Suprapubic skin (tissue), 3 donors: ENCODE measurements around the gene ASTN2.

Source experiments
- CTCF ChIP-seq, 2 donors: fragments of 200-600 bp in 1 of 2; fragments of 450-650 bp in 1 of 2; sonication (generic) in 1 of 2; IDR thresholded peaks; one replicate each; pipeline ENCODE4 v1.5.1; 2016 to 2019; ENCODE audit warnings: antibody characterized with exemption in 2 of 2, mild to moderate bottlenecking in 1 of 2, moderate library complexity in 1 of 2
- EP300 ChIP-seq: sonication (generic); formaldehyde crosslinking; IDR thresholded peaks from one replicate; pipeline ENCODE4 v1.6.1; 2017; ENCODE audit warnings: antibody characterized with exemption
- POLR2A ChIP-seq, 2 donors: fragments of 450-650 bp; IDR thresholded peaks; one replicate each; pipeline ENCODE4 v1.6.1; 2017; ENCODE audit warnings: antibody characterized with exemption in 2 of 2, mild to moderate bottlenecking in 2 of 2, moderate library complexity in 2 of 2

DNA sequence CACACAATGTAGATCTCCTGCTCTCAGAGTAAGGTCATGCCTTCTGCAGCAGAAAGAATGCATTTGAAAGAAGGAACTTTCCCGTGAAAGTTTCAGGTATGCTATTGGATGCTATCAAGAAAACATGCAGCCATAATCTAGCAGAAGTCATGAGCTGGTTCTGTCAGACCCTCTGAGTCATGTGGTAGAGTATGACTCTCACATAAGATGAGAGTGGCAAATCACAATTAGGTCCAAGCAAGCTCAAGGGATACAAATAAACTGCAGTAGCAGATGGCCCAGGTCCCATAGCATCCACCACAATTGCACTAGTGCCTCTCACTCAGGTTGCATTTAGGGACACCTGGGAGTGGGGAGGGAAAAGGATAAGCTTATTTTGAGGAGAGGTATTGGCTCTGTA, 292.8 kb downstream of the ASTN2 start:
- TF ChIP-seq CTCF (IDR thresholded peaks at IDR 0.05) (no peak), EP300 (no peak), POLR2A (IDR thresholded peaks at IDR 0.05) (no peak)
